ENCODE results near the gene UQCRC2.
"Not testable (repeated sequence)": the region's sequence is repeated elsewhere in the genome, so short reads cannot be mapped to it uniquely, and the experiment has no call there.

Gene UQCRC2

DNA sequence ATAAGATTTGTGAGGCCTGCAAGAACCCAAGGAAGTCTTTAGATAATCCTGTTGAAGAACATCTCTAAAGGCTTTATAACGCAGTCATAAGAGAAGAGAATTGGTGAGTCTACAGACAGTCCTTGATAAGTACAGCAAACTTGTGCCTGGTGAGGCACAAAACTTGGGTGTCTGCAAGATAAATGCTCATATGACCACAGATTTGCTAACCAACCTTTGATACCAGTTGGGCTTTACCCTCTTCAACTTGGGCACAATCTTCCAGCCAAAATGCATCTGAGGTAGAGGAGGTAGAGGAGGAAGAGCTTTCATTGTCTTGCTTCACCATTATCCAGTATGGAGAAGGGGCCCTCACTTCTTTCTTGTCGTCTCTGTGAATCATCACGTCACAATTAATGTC lies 30.9 kb downstream of the UQCRC2 start:
- DNase-seq, result no peak

DNA sequence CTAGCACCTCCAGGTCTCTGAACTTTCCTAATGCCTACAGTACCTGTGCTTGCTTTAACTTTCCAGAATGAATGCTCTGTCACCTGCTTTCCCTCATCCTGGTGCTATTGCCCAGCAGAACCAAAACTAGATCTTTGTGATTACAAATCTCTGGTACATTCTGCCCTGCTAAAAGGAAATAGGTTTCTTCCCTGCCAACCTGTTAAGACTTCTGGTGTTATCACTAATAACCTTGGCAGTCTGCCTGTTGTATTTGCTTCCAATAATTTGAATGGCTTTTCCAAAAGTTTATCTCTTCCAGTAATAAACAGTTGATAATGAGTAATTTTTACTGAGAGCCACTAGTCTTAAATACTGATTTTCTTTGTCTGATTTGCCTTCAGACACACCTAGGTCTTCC lies 32.4 kb downstream of the UQCRC2 start:
- DNase-seq, result no peak

DNA sequence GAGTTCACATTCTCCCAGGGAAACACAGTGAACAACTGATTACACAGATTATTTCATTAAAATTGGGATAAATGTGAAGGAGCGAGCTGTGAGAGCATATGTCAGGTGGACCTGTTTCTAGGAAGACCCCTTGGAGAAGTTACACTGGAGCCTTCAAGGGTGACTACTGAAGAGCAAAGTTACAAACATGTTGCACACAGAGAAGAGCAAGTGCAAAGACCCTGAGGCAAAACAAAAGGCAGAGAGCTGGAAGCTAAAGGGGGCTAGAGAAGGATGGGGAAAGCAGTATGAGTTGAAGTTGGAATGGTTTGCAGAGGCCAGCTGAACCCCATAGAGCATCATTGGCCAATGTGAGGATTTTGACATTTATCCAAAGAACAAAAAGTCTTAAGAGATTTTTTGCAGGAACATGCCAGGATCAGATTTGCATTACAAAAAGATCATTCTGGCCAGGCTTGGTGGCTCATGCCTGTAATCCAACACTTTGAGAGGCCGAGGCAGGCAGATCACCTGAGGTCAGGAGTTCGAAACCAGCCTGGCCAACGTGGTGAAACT lies 33.6 kb downstream of the UQCRC2 start:
- DNase-seq, result no peak

DNA sequence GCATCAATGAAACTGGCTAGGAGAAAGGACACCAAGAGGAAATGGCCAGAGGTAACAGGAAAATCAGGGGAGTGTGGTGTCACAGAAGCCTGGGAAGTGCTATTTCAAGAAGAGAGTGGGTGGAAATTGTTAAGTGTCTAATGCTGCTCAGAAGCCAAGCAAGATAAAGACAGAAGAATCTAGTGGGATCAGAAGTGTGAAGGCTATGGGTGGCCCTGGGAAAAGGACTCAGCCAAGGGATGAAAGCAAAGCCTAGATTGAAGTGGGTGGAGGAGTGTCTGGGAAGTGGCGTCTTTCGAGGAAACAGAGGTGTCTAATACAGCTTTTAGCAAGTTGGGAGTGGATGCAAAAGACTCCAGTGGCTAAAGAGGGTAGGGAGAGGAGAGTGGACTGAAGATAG lies 34.3 kb downstream of the UQCRC2 start:
- DNase-seq, result no peak

DNA sequence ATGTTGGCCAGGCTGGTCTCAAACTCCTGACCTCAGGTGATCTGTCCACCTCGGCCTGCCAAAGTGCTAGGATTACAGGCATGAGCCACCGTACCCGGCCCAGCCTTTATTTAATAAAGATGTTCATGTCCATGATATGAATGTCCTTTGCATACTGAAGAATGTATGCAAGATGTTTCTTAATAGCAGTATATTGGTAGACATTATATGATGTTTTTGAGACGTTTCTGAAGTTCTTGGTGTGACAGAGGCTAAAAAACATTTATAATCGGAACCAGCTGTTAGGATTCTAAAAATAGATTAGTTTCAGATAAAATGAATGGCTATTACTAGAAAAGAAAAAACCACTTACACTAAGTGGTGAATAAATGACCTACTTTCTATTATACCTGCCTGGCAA lies 36.0 kb downstream of the UQCRC2 start:
- DNase-seq, result no peak

DNA sequence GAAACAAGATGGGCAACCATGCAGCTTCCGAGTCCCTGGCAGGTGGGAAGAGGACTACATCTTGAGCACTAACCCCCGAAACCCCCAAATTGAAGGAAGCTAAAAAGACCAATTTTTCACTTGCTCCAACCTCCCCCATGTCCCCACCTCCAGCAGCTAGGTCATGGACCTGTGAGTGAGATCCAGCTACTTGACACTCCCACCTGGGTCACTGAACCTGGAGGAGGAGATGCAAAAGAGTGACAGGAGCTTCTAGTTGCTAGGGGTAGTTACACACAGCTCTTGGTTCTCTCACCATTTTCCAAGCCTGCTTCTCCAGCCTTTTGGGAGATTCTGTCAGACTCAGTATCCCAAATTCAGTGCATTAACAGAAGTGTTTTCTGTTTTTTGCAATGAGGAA lies 36.6 kb downstream of the UQCRC2 start:
- no peak for DNase-seq

DNA sequence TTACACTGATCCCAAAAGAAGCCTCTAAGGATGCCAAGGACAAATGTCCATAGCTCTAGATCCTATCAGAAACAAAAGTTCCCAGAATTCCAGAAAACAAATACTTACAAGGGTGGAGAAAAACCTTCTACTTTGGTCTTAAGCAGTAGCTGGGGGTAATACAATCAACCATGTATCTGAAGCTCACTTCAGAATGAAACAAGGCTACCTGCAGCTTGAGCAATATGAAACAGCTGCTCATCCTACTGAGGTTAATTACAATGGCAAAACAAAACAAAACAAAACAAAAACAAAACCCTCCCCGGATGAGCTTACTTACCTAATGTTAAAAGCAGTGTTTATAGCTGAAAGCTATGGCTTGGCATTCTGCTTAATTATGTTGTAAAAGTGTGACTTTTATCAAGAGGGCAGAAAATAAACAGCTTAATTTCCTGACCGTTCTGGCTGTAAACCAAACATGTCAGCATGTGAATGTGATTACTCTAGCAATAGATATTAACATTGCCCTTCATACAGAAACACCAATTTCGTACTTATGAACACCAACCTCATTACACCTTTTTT lies 37.3 kb downstream of the UQCRC2 start:
- DNase-seq, result no peak

DNA sequence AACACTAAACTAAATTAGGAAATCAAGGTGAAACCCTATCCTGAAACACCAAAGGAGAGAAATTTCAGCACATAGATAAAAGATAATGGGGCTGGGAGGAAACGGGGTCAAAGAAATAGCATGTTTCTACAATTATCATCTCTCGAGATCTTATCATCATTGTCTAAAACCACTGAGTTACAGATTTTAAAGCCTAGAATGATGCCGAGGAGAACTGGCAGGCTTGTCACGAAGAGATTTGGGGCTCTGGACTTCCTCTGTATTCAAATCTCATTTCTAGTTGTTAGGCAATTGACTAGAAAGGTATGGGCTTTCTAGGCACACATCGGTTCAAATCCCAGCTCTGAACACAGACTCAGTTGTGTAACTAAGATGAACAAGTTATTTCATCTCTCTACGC lies 38.5 kb downstream of the UQCRC2 start:
- no peak for DNase-seq

DNA sequence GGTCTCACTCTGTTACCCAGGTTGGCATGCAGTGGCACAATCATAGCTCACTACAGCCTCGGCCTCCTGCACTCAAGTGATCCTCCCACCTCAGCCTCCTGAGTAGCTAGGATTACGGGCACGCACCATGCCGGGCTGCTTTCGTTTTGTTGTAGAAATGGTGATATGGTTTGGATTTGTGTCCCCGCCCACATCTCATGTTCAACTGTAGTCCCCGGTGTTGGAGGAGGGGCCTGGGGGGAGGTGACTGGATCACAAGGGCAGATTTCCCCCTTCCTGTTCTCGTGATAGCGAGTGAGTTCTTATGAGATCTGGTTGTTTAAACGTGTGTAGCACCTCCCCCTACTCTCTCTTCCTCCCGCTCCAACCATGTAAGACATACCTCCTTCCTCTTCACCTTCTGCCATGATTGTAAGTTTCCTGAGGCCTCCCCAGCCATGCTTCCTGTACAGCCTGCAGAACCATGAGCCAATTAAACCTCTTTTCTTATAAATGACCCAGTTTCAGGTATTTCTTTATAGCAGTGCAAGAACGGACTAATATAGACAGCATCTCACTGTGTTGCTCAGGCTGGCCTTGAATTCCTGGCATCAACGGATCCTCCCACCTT lies 41.8 kb downstream of the UQCRC2 start:
- no peak for DNase-seq

DNA sequence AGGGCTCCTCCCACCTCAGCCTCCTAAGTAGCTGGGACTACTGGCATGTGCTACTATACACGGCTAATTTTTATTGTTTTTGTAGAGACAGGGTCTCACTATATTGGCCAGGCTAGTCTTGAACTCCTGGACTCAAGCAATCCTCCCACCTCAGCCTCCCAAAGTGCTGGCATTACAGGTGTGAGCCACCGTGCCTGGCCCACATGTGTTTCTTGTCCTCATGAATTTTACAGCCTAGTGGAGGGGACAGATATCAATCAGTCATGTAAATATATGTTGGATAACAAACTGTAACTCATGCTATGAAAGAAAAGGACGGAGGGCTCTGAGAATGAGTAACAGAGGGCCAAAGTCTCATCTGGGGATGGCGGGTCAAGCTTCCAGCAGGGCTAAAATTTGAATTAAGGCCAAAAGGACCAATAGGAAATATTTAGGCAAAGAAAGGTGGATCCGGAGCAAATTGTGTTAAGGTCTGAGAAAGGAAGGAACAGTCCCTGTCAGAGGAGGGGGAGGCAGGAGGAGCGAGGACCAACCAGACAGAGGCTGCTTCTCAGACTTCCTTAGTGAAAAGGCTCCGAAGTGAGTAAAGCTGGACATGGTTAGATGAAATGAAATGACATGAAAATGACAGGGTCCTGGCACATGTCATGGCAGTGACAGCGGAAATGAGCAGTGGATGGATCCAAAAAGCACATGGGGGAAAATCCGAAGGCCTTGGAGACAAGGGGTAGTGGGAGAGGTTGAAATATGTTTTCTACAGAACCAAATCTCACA lies 43.9 kb downstream of the UQCRC2 start:
- no peak for DNase-seq

DNA sequence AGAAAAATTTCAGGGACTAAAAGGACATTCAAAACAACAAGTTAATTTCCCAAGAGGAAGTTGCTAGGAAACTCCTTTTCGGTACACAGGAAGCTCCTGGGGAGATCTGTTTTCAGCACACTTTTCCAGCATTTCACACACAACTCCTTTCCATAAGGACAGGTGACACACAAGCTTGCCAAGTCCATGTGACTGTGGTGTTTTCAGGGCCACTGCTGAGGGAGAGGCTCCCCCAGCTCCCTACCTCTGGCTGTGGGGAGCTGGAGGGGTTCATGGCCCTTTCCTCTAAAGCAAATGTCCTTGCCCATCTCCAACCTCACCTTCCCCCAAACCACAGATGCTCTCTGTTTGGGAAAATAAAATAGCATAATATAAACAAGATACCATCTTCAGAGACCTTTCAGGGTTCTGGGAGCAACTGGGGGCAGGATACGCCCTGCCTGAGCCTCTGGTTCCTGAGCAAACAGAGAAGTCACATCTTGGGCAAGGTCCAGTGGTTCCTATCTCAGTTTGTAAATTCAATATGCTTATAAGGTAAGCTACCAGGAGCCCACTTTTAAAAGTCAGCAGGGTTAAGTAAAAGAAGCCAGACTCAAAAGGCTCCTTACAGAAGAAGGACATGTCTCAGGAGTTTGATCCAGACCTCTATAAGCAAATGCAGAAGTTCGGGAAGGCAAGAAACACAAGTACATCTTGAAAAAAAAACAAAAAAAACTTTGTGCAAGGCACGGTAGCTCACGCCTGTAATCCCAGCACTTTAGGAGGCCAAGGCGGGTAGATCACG lies 44.7 kb downstream of the UQCRC2 start:
- no peak for DNase-seq

DNA sequence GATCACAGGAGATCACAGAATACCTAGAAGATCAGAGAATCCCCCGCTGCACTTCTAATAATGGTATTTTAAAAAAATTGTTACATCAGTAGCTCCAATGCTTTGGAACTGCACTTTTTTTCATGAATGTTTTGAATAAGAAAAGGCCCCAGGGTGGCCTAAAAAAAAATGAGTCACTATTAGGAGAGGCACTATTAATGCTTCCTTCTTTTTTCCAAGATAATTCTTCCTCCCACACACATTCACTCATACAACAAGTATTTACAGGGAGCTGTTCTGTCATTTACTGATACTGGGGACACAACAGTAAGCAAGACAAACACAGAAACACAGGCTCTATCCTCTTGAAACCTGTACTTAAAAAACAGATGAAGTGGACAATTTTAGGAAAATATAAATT lies 48.4 kb downstream of the UQCRC2 start:
- no peak for DNase-seq

DNA sequence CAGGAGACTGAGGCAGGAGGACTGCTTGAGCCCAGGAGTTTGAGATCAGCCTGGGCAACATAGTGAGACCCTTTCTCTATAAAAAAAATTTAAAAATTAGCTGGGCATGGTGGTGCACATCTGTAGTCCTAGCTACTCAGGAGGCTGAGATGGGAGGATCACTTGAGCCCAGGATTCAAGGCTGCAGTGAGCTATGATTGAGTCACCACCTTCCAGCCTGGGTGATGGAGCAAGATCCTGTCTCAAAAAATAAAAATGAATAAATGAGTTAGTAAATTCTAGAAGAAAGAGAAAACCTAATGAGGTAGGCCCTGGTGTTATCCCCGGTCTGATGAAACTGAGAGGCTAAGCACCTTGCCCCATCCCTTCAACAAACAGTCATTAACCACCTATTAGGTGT lies 48.9 kb downstream of the UQCRC2 start:
- not testable (repeated sequence) for DNase-seq

DNA sequence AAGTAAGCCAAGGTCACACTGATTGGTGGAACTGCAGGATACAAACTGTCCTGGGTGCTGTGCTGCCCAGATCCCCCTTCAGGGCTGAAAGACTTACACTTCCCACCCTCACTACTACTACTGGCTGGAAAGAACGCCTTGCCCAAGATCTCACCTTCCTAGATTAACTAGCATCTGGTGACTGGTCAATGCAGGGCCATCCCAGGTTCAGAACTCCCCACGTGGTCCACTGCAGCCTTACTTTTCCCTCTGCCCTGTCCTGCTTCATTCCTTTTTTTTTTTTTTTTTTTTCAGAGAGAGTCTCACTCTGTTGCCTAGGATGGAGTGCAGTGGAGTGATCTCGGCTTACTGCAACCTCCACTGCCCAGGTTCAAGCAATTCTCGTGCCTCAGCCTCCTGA lies 50.0 kb downstream of the UQCRC2 start:
- no peak for DNase-seq

DNA sequence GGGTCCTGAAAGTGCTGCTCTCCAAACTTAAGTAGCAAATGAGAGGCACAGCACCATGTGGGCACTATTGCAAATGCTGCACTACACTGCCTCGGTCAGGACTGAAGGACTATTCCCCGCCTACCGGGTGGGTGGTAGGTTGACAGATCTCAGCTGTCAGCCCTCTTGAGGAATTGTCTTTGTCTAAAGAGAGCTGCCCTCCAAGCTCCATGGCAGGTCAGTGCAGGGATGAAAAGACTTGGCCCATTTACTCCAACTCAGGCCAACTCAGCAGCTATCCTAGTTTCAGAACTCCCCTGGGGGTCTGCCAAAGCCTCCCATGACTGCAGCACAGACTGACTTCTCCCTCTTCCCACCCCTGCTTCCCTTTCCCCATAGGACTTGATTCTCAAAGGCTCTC lies 51.2 kb downstream of the UQCRC2 start:
- DNase-seq, result no peak

DNA sequence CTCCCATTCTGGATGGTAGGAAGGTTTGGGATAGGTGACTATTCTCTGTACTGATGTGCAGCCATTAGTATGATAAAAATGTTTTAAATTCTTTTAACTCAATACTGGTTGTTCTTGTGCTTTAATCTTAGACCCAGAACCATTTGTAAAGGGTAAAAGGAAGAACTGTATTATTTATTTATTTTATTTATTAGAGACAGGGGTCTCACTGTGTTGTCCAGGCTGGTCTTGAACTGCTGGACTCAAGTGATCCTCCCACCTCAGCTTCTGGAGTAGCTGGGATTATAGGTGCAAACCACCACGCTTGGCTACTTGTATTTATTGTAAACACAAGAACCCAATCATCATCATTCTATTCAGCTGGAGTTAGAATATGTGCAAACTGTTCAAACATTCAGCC lies 52.6 kb downstream of the UQCRC2 start:
- no peak for DNase-seq

DNA sequence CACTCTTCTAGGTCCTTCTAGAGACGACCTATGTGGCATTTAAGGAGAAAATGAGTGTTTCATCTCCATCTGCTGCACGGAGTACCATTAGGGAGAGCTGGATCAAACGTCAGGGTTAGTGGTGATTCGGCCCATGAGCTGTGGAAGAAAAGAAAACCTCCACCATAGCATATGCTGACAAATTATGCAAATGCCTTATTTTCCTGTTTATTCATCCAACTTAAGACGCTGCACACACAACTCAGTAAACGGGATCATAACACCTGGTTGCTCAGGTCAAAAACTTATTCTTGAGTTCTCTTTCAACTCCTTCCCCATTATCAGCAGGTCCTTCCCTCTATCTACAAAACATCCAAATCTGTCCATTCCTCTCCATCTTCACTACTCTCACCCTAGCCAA lies 53.5 kb downstream of the UQCRC2 start:
- DNase-seq, result no peak

DNA sequence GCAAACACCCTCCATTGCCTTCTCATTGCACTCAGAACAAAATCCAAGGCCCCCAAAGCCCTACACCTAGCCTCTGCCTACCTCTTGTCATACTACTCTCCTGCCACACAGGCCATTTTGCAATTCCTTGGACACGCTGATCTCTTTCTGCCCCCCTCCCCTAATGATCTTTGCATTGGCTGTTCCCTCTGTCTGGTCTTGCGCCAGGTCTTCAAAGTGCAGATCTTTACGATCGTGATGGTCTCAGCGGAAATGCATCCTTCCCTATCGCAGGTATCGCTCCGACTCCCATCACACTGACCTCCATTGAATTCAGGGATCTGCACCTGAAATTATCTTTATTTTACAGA lies 54.0 kb downstream of the UQCRC2 start:
- DNase-seq, result no peak

DNA sequence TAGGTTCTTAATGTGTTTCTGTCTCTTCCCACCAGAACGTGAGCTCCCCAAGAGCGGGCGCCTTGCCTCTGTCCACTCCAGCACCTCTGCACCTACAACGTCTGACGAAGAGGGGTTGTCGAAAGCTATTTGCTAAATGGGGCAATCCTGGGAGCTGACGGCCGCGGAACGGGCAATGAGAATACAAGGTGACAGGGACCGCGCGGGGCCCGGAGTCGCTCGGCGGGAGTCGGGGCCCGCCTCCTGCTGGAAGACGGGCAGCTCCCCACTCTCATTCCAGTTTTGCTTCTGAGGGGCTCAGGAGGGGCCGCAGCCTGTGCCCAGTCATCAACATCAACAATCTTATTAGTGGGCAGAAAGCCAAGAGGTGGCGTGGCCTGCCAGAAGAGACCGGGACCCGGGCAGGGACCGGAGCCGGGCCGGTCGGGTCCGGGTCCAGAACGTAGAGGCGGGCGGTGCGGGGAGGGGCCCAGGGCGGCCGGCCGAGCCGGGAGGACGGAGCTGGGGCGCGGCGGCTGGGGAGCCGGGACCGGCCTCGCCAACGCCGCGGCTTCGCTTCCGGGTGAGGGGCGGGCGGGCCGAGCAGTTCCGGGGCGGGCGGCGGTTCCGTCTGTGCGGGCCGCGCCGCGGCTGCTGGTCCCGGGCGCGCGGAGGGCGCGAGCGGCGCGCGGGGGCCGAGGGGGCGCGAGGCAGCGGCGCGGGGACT lies 54.5 kb downstream of the UQCRC2 start, which contains the start of gene MOSMO:
Gene MOSMO (plus strand): TSS at position 603 of the 706 bp plus-strand sequence. CDS start 191 bp downstream, outside the sequence.
- DNase-seq, result peak; percentile 76

DNA sequence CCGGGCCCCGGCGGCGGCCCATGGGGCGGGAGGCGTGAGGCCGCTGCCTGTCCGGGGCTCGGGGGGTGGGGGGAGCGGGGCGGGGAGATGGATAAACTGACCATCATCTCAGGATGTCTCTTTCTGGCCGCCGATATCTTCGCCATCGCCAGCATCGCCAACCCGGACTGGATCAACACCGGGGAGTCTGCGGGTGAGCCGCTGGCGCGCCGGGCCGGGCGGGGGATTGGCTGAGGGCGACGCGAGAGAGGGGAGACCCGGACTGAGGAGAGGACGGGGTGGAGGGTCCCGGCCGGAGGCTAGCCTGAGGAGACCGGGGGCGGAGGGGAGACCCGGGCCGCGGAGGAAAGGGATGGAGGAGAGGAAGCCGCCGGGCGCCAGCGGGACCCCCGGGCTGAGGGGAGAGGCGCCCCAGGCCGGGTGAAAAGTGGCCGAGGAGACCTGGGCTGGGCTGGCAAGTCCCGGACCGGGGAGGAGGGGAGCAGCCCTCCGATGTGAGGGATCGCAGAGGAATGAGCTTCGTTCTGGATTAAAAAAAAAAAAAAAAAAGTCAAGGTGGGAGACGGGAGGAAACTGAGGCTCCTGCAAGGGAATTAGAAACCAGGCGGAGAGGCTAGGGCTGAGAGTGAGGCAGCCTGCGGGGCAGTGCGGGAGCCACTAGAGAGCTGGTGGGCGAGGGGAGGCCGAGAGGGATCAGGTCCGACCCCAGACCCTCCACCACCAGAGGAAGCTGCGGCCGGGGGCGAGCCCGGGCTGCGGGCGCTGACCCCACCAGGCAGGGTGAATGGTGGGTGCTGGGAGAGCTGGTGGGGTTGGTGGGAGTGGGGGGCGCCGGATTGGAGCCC lies 55.3 kb downstream of the UQCRC2 start:
- DNase-seq, result peak; percentile 13

DNA sequence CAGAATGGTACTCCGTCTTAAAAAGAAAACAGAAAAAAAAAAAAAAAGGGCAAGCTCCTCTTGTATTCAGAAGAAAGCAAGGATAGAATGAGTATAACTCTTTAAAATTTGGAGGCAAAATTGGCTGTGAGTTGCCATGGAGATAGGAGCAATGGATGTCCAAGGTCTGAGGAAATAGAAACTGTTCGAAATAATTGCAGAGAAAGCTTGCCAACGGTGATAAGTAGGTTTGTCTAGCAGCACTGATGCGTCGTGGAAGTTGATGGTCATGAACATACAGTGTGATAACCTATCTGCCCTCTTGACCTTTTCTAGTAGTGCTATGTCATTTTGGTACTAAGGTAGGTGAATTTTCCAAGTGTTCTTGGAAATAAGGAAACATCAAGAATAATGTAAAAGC lies 57.7 kb downstream of the UQCRC2 start:
- DNase-seq, result no peak

DNA sequence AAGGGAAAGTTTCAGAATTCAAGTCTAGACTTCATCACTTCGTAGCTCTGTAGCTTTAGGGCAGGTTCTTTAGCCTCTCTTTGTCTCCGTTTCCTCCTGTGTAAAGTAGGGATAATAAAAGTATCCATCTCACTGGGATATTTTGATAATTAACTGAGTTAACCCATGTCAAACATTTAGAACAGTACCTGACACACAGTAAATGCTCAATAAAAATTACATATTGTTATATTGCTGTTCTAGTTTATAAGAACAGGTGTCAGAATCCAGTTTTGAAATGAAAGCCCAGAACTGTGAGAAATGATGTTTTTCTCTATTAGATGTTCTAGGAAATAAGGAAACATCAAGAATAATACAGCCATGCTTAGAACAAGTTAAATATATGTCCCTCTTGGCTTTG lies 59.1 kb downstream of the UQCRC2 start:
- DNase-seq, result no peak

Data from stimulated activated CD4-positive, alpha-beta T cell treated with anti-CD3 and anti-CD28 coated beads, Interleukin-4, amount 100 ng/mL, for 1 hour (primary cell).